ENCODE measurements around the gene NCAPG. TPM values are rescaled to one million over a fixed set of nuclear protein-coding genes. Genes with fewer than 3 reads are reported as not detected.

The NCAPG gene
- total and polyA plus RNA-seq, 10 of the 15 experiments (the other 5 are each of a cell fraction or from before 2014, with no cell fraction given), result 17.3 to 93.9 (median 53.7) TPM

- intact Hi-C loops (cut with micrococcal nuclease; ENCODE audit: unreplicated experiment), result loop anchor here (10.0 kb wide), 1 partner anchor 391 kb away; no protein-coding TSS in a partner anchor
- WGBS (ENCODE audit: insufficient coverage, insufficient replicate concordance, low lambda C conversion rate, missing lambda C conversion rate), result 54% methylated on average over 3 of the region's 3 CpGs
- ChIA-PET RAD21 (ENCODE audit: unreplicated experiment) (interaction anchor here (0.6 to 1.9 kb wide), 3 partner anchors 265 to 778 kb away, joined by 3 to 8 read pairs (median 3); no protein-coding TSS in a partner anchor), CTCF (interaction anchor here (3.5 to 4.5 kb wide), 2 partner anchors 11 to 552 kb away, joined by 18 to 78 read pairs; no protein-coding TSS in a partner anchor), POLR2A (interaction anchor here (1.5 kb wide), 1 partner anchor 237 kb away, joined by 3 read pairs; the partner anchor contains the start of gene LAP3), SMC1A (ENCODE audit: uncharacterized antibody, unreplicated experiment) (interaction anchor here (1.4 to 5.1 kb wide), 2 partner anchors 125 to 553 kb away, joined by 3 to 46 read pairs; no protein-coding TSS in a partner anchor)
- H3K4me3 ChIP-seq, result peak overlapping the region; percentile 49
- peaks cover 88% of the 10 kb centered on the region for H3K79me2 ChIP-seq (ENCODE audit: control insufficient read depth, insufficient read depth, low read length)
- ATAC-seq (no peak), FAIRE-seq (no peak), DNase-seq (ENCODE audit: low read depth, low spot score) (no peak)
- TF ChIP-seq BCLAF1 (IDR thresholded peaks at IDR 0.05), result no peak
- TF ChIP-seq WRNIP1 (IDR thresholded peaks at IDR 0.05; ENCODE audit: borderline replicate concordance, low read depth, low read length), result no peak
- TF ChIP-seq SMAD5 (IDR thresholded peaks at IDR 0.05; ENCODE audit: low read depth), result no peak
- no peak for TF ChIP-seq TBL1XR1 (IDR thresholded peaks at IDR 0.05; ENCODE audit: low read depth, low read length)
- no peak for TF ChIP-seq RBBP5 (conservative IDR thresholded peaks at IDR 0.05)
- TF ChIP-seq PRDM15 (CRISPR knock-in tag; IDR thresholded peaks at IDR 0.05), result no peak
- TF ChIP-seq CHD1 (IDR thresholded peaks at IDR 0.05; ENCODE audit: low read depth, low read length), result no peak
- TF ChIP-seq KDM1A (IDR thresholded peaks at IDR 0.05; ENCODE audit: borderline replicate concordance), result no peak
- no peak for TF ChIP-seq SP1 (IDR thresholded peaks at IDR 0.05; ENCODE audit: low read depth, low read length)
- TF ChIP-seq NR2C1 (IDR thresholded peaks at IDR 0.05), result no peak
- TF ChIP-seq TCF7 (IDR thresholded peaks at IDR 0.05; ENCODE audit: borderline replicate concordance), result no peak
- TF ChIP-seq ZNF207 (IDR thresholded peaks at IDR 0.05; ENCODE audit: borderline replicate concordance), result no peak
- no peak for TF ChIP-seq RCOR1 (conservative IDR thresholded peaks at IDR 0.05; ENCODE audit: low read depth, low read length)
- TF ChIP-seq ETV6 (conservative IDR thresholded peaks at IDR 0.05 in 1 of 2, IDR thresholded peaks at IDR 0.05 in 1 of 2; ENCODE audit: borderline replicate concordance in 1 of 2, low read depth in 1 of 2), result no peak
- TF ChIP-seq GABPA (IDR thresholded peaks at IDR 0.05; ENCODE audit: low read depth), result no peak
- TF ChIP-seq JUNB (IDR thresholded peaks at IDR 0.05), result no peak
- TF ChIP-seq ZNF274 (IDR thresholded peaks at IDR 0.05; ENCODE audit: insufficient read depth, insufficient read length), result no peak
- no peak for TF ChIP-seq IRF3 (IDR thresholded peaks at IDR 0.05)
- TF ChIP-seq ZBED1 (IDR thresholded peaks at IDR 0.05; ENCODE audit: borderline replicate concordance), result no peak
- H3K27me3 ChIP-seq (replicated peaks in 1 of 2; ENCODE audit: control insufficient read depth in 2 of 2, insufficient read depth in 2 of 2, low read length in 1 of 2), result no peaks in the 10 kb centered on the region; a peak in 1 of 4 replicates
- BruUV-seq (replicated peaks), result no TSS peak
- no peaks in the 10 kb centered on the region for H3K4me1 ChIP-seq (ENCODE audit: control insufficient read depth, insufficient read depth, low read length)
- peak overlapping the region; percentile 44 for H3K9ac ChIP-seq (ENCODE audit: control insufficient read depth, insufficient read depth, low read length)
- in situ Hi-C loops (cut with MboI), result loop anchor here (10.0 kb wide), 1 partner anchor 211 kb away; the partner anchor contains the start of gene LCORL
- H3K36me3 ChIP-seq (ENCODE audit: control insufficient read depth in 2 of 2, insufficient read depth in 2 of 2, low read length in 1 of 2), result peaks cover 0 to 16% of the 10 kb centered on the region in 2 experiments; a peak in 1 of 4 replicates
- H2AFZ ChIP-seq (ENCODE audit: control insufficient read depth, low read depth, low read length), result peak overlapping the region; percentile 64
- H3K4me2 ChIP-seq (ENCODE audit: control insufficient read depth, insufficient read depth), result peak overlapping the region; percentile 77
- H3K9me3 ChIP-seq (replicated peaks; ENCODE audit: control insufficient read depth, insufficient read depth, low read length), result no peaks in the 10 kb centered on the region
- peak overlapping the region; percentile 58 for H3K27ac ChIP-seq (ENCODE audit: control insufficient read depth, insufficient read depth)
- peaks cover 4% of the 10 kb centered on the region; the same call in 1 of the 2 replicates for H4K20me1 ChIP-seq (ENCODE audit: control insufficient read depth, insufficient read depth)
Measured at GRCh38 chr4:17814140-17814539, 3.4 kb downstream of the NCAPG start.

Measured in GM12878 (cell line).